Measurements from ENCODE around the gene C5orf47. TPM values are rescaled to one million over a fixed set of nuclear protein-coding genes. Genes with fewer than 3 reads are reported as not detected.

C5orf47 gene, protein sequence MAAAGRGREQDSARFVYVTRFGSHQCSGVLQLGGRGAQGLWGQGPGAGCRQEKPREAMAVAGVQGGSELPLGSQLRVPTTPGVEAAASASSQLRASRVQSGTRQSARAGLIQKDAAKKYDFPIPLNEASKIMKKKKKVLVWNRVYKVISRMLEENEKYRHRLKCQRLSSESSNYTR
- total RNA-seq (2021), result 0.09 and 0.11 TPM in 2 replicates
- long read RNA-seq, result 0 reads

DNA sequence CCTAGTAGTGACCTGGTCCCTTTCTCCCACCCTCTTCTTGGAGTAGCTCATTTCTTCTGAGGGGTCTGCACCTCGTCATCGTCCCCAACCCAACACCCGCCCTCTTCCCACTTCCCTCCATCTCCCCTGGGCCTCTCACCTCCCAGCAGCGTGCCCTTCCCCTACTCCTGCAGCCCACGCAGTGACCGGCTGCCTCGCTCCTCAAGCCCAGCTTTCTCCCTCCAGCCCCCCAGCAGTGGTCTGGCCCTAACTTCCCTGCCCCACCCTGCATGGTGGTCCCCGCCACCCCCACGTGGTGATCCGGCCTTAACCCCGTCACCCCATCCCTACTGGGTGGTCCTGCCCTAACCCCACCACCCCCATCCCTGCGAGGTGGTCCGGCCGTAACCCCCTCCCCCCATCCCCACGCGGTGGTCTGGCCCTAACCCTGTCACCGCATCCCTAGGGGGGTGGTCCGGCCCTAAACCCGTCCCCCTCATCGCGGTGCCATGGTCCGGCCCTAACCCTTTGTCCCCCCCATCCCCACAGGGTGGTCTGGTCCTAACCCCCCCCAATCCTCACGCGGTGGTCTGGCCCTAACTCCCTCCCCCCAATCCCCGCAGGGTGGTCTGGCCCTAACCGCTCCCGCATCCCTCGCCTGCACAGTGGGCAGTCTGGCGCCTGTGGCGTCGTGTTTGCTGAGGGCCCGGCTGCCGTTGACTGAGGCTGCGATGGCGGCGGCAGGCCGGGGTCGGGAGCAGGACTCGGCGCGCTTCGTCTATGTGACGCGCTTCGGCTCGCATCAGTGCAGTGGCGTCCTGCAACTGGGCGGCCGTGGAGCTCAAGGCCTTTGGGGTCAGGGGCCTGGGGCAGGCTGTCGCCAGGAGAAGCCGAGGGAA is at the start of gene C5orf47:
C5orf47 (plus strand) TSS at position 617 of the 878 bp plus-strand sequence; CDS start at position 711, 94 bp downstream.
- no peaks in the 10 kb centered on the region for H3K27me3 ChIP-seq (ENCODE audit: insufficient read depth, low read length)
- no peak within 1 kb of the TSS for H4K8ac ChIP-seq (replicated peaks; ENCODE audit: insufficient read length, low read depth, low read length)
- no peak within 1 kb of the TSS for H4K5ac ChIP-seq (ENCODE audit: insufficient read length, low read depth, low read length)
- Mint-ChIP-seq H3K27ac (peak within 1 kb of the TSS in 1 of 3 experiments; percentile 40; a peak in 1 of 7 replicates), H3K9me3 (peaks cover 0 to 4% of the 10 kb centered on the region in 2 experiments; a peak in 2 of 5 replicates), H3K4me3 (no peak within 1 kb of the TSS), H3K27me3 (ENCODE audit: low read depth) (peaks cover 1% of the 10 kb centered on the region; the same call in 1 of the 2 replicates), H3K4me1 (peaks cover 7 to 8% of the 10 kb centered on the region in 2 experiments), H3K36me3 (ENCODE audit: insufficient read depth in 1 of 3, low read depth in 3 of 3) (no peaks in the 10 kb centered on the region; a peak in 1 of 7 replicates)
- H2AK5ac ChIP-seq (ENCODE audit: insufficient read length, low read length), result no peak within 1 kb of the TSS
- no peak within 1 kb of the TSS for H2BK120ac ChIP-seq (ENCODE audit: low read depth, low read length, poor library complexity, severe bottlenecking)
- no peak within 1 kb of the TSS for H3K56ac ChIP-seq (ENCODE audit: insufficient read length, low read depth, low read length)
- no peak within 1 kb of the TSS for H2BK20ac ChIP-seq (ENCODE audit: low read depth, low read length, poor library complexity, severe bottlenecking)
- H3T11ph ChIP-seq (ENCODE audit: low read length), result no peak within 1 kb of the TSS
- H3K4me2 ChIP-seq (ENCODE audit: insufficient read depth, insufficient read length, low read length), result no peak within 1 kb of the TSS
- no peak within 1 kb of the TSS for H3K14ac ChIP-seq (ENCODE audit: insufficient read depth, low read length)
- H3K23me2 ChIP-seq (ENCODE audit: insufficient read length, low read depth, low read length, poor library complexity, severe bottlenecking), result no peaks in the 10 kb centered on the region
- no peak within 1 kb of the TSS for H3K9ac ChIP-seq (ENCODE audit: extremely low read depth, insufficient read length, low read length)
- WGBS (ENCODE audit: extremely low coverage, insufficient read length, low lambda C conversion rate), result no CpG with 5 or more reads among the region's 51 CpGs
- no peak within 1 kb of the TSS for H2BK15ac ChIP-seq (ENCODE audit: low read depth, low read length)
- H3K27ac ChIP-seq (ENCODE audit: insufficient read length, low read depth, low read length), result no peak within 1 kb of the TSS
- no peak within 1 kb of the TSS for H2AFZ ChIP-seq (ENCODE audit: low read length)
- DNase-seq, result no peak
- no peak within 1 kb of the TSS for H3K23ac ChIP-seq (ENCODE audit: insufficient read length, low read depth, low read length)
- H4K20me1 ChIP-seq (ENCODE audit: control insufficient read depth, insufficient read depth, insufficient read length), result no peaks in the 10 kb centered on the region
- no peak within 1 kb of the TSS for H2BK5ac ChIP-seq (ENCODE audit: insufficient read length, low read length)
- no peak within 1 kb of the TSS for H3K4ac ChIP-seq (ENCODE audit: low read depth, low read length)
- H3K18ac ChIP-seq (ENCODE audit: insufficient read length, low read depth, low read length), result no peak within 1 kb of the TSS
- no peaks in the 10 kb centered on the region for H3K9me3 ChIP-seq (ENCODE audit: control insufficient read depth, low read depth, low read length)
- H2BK12ac ChIP-seq (ENCODE audit: insufficient read length, low read depth, low read length), result no peak within 1 kb of the TSS
- no peak within 1 kb of the TSS for H4K91ac ChIP-seq (ENCODE audit: insufficient read length, low read depth, low read length)
- no peaks in the 10 kb centered on the region for H3K4me1 ChIP-seq (ENCODE audit: insufficient read depth, low read length)
- H3K79me2 ChIP-seq (ENCODE audit: insufficient read depth, low read length), result no peaks in the 10 kb centered on the region
- H3K79me1 ChIP-seq (ENCODE audit: insufficient read depth, low read depth, low read length, poor library complexity, severe bottlenecking), result no peaks in the 10 kb centered on the region
- TF ChIP-seq, protein P1, sequence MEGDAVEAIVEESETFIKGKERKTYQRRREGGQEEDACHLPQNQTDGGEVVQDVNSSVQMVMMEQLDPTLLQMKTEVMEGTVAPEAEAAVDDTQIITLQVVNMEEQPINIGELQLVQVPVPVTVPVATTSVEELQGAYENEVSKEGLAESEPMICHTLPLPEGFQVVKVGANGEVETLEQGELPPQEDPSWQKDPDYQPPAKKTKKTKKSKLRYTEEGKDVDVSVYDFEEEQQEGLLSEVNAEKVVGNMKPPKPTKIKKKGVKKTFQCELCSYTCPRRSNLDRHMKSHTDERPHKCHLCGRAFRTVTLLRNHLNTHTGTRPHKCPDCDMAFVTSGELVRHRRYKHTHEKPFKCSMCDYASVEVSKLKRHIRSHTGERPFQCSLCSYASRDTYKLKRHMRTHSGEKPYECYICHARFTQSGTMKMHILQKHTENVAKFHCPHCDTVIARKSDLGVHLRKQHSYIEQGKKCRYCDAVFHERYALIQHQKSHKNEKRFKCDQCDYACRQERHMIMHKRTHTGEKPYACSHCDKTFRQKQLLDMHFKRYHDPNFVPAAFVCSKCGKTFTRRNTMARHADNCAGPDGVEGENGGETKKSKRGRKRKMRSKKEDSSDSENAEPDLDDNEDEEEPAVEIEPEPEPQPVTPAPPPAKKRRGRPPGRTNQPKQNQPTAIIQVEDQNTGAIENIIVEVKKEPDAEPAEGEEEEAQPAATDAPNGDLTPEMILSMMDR (conservative IDR thresholded peaks at IDR 0.05), result no peak
